ENCODE results near the gene ANGPTL4.
"Not testable (repeated sequence)": the region's sequence is repeated elsewhere in the genome, so short reads cannot be mapped to it uniquely, and the experiment has no call there.

- TF ChIP-seq CTCF, POLR2AphosphoS5, POLR2A (IDR thresholded peaks at IDR 0.05): not testable (repeated sequence)
Observed at GRCh38 chr19:8314981-8315640, 48.8 kb upstream of the ANGPTL4 start.

Measured in gastroesophageal sphincter (tissue), 3 donors.